ENCODE data around the gene CASP14.
"Not testable (repeated sequence)": the region's sequence is repeated elsewhere in the genome, so short reads cannot be mapped to it uniquely, and the experiment has no call there.

CASP14 gene

GRCh38 chr19:15048128-15048527 is 1.2 kb upstream of the CASP14 start:
- H3K9me3 Mint-ChIP-seq, result peaks cover 73% of the 10 kb centered on the region
- H3K4me3 Mint-ChIP-seq, result no peak overlapping the region

GRCh38 chr19:15050639-15051038 is 1.4 kb downstream of the CASP14 start:
- no peak for DNase-seq
- H3K4me1 Mint-ChIP-seq, result no peaks in the 10 kb centered on the region
- no peak overlapping the region for H3K4me3 Mint-ChIP-seq
- H3K27ac Mint-ChIP-seq, result no peak overlapping the region
- peaks cover 4% of the 10 kb centered on the region for H3K27me3 Mint-ChIP-seq (ENCODE audit: low read depth, poor library complexity)
- no peaks in the 10 kb centered on the region for H3K36me3 Mint-ChIP-seq (ENCODE audit: low read depth)
- no peak for TF ChIP-seq CTCF (IDR thresholded peaks at IDR 0.05)
- H3K9me3 Mint-ChIP-seq, result peaks cover 77% of the 10 kb centered on the region

More at GRCh38 chr19:15048128-15048527, 1.2 kb upstream of the CASP14 start:
- Mint-ChIP-seq H3K27me3 (ENCODE audit: low read depth, poor library complexity) (no peaks in the 10 kb centered on the region), H3K4me1 (no peaks in the 10 kb centered on the region), H3K36me3 (ENCODE audit: low read depth) (no peaks in the 10 kb centered on the region), H3K27ac (no peak overlapping the region)
- DNase-seq, result no peak
- no peak for TF ChIP-seq CTCF (IDR thresholded peaks at IDR 0.05)

- no peaks in the 10 kb centered on the region for H3K4me1 Mint-ChIP-seq
- no peak for DNase-seq
- TF ChIP-seq CTCF (IDR thresholded peaks at IDR 0.05), result no peak
- no peaks in the 10 kb centered on the region for H3K27me3 Mint-ChIP-seq (ENCODE audit: low read depth, poor library complexity)
- H3K4me3 Mint-ChIP-seq, result no peak overlapping the region
- H3K9me3 Mint-ChIP-seq, result peaks cover 63% of the 10 kb centered on the region
- H3K36me3 Mint-ChIP-seq (ENCODE audit: low read depth), result no peaks in the 10 kb centered on the region
- no peak overlapping the region for H3K27ac Mint-ChIP-seq
Observed at GRCh38 chr19:15062036-15062435, 12.8 kb downstream of the CASP14 start.

GRCh38 chr19:15070386-15070785 is 21.1 kb downstream of the CASP14 start:
- H3K36me3 Mint-ChIP-seq (ENCODE audit: low read depth); H3K4me3 Mint-ChIP-seq; H3K27ac Mint-ChIP-seq; H3K4me1 Mint-ChIP-seq; DNase-seq: not testable (repeated sequence)
- Mint-ChIP-seq H3K27me3 (ENCODE audit: low read depth, poor library complexity) (peaks cover 12% of the 10 kb centered on the region), H3K9me3 (peaks cover 37% of the 10 kb centered on the region)

- Mint-ChIP-seq H3K9me3 (peaks cover 29% of the 10 kb centered on the region), H3K4me1 (no peaks in the 10 kb centered on the region), H3K27me3 (ENCODE audit: low read depth, poor library complexity) (peaks cover 12% of the 10 kb centered on the region), H3K4me3 (no peak overlapping the region), H3K27ac (no peak overlapping the region), H3K36me3 (ENCODE audit: low read depth) (no peaks in the 10 kb centered on the region)
- no peak for TF ChIP-seq CTCF (IDR thresholded peaks at IDR 0.05)
- DNase-seq, result no peak
Observed at GRCh38 chr19:15072930-15073647, 23.8 kb downstream of the CASP14 start.

GRCh38 chr19:15074371-15074770 is 25.1 kb downstream of the CASP14 start:
- no peak for TF ChIP-seq CTCF (IDR thresholded peaks at IDR 0.05)
- peaks cover 27% of the 10 kb centered on the region for H3K9me3 Mint-ChIP-seq
- no peak for DNase-seq
- no peaks in the 10 kb centered on the region for H3K4me1 Mint-ChIP-seq
- H3K4me3 Mint-ChIP-seq, result no peak overlapping the region
- peaks cover 12% of the 10 kb centered on the region for H3K27me3 Mint-ChIP-seq (ENCODE audit: low read depth, poor library complexity)
- H3K27ac Mint-ChIP-seq, result peak overlapping the region; percentile 51
- H3K36me3 Mint-ChIP-seq (ENCODE audit: low read depth), result no peaks in the 10 kb centered on the region

Measured in nephron progenitor cell (in vitro differentiated cells).